Testis (tissue), 2 donors: Measurements from ENCODE around the gene KRTAP4-16.
"Not testable (repeated sequence)": the region's sequence is repeated elsewhere in the genome, so short reads cannot be mapped to it uniquely, and the experiment has no call there.

Experiments used
- POLR2A ChIP-seq: fragments of 450-650 bp; IDR thresholded peaks from one replicate; pipeline ENCODE4 v1.6.1; 2017; ENCODE audit warnings: antibody characterized with exemption, mild to moderate bottlenecking, moderate library complexity
- TF ChIP-seq, protein P1 (sequence below), 3 experiments: fragments of 450-650 bp in 2 of 3; fragments of 200-600 bp in 1 of 3; sonication (generic) in 1 of 3; IDR thresholded peaks; one replicate each; pipeline ENCODE4 v1.5.1; 2016 to 2019; ENCODE audit warnings: antibody characterized with exemption in 3 of 3, mild to moderate bottlenecking in 2 of 3, moderate library complexity in 1 of 3

DNA sequence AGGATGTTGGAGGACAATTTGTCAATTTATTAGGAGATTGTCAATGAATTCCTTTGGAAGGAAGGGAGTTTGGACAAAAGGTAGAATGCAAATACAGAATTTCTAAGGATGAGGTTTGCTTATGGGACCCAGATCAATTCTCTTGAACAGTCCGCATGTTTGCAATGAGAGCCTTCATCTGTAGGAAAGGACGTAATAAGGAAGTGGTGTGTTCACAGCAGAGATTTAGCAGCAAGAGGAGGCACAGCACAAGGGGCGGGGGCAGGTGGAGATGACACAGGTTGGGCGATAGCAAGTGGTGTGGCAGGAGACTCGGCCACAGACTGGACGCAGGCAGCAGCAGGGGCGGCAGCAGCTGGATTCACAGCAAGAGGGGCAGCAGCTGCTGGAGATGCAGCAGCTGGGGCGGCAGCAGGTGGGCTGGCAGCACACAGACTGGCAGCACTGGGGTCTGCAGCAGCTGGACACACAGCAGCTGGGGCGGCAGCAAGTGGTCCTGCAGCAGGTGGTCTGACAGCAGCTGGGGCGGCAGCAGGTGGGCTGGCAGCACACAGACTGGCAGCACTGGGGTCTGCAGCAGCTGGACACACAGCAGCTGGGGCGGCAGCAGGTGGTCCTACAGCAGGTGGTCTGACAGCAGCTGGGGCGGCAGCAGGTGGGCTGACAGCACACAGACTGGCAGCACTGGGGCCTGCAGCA, 21.4 kb upstream of the KRTAP4-16 start:
- TF ChIP-seq, protein P1, sequence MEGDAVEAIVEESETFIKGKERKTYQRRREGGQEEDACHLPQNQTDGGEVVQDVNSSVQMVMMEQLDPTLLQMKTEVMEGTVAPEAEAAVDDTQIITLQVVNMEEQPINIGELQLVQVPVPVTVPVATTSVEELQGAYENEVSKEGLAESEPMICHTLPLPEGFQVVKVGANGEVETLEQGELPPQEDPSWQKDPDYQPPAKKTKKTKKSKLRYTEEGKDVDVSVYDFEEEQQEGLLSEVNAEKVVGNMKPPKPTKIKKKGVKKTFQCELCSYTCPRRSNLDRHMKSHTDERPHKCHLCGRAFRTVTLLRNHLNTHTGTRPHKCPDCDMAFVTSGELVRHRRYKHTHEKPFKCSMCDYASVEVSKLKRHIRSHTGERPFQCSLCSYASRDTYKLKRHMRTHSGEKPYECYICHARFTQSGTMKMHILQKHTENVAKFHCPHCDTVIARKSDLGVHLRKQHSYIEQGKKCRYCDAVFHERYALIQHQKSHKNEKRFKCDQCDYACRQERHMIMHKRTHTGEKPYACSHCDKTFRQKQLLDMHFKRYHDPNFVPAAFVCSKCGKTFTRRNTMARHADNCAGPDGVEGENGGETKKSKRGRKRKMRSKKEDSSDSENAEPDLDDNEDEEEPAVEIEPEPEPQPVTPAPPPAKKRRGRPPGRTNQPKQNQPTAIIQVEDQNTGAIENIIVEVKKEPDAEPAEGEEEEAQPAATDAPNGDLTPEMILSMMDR (IDR thresholded peaks at IDR 0.05): not testable (repeated sequence)
- not testable (repeated sequence) for TF ChIP-seq POLR2A
